Esophagus (tissue), 2 donors: Measurements from ENCODE around the gene TRMT1L. TPM values are rescaled to one million over a fixed set of nuclear protein-coding genes. Genes with fewer than 3 reads are reported as not detected.
"Not testable (repeated sequence)": the region's sequence is repeated elsewhere in the genome, so short reads cannot be mapped to it uniquely, and the experiment has no call there.

ENCODE experiments used
- H3K27ac ChIP-seq, 2 donors: one replicate each; pipeline ENCODE4 v1.5.1; 2013; ENCODE audit warnings: low read depth in 2 of 2, mild to moderate bottlenecking in 2 of 2, inconsistent platforms in 1 of 2, low read length in 1 of 2, moderate library complexity in 1 of 2
- H3K27me3 ChIP-seq, 2 donors: one replicate each; pipeline ENCODE4 v1.6.1; 2013; ENCODE audit warnings: low read length in 2 of 2, control low read depth in 1 of 2, mild to moderate bottlenecking in 1 of 2; ENCODE audit not compliant: insufficient read depth in 2 of 2, control insufficient read depth in 1 of 2
- H3K36me3 ChIP-seq, 2 donors: one replicate each; pipeline ENCODE4 v1.6.1; 2013; ENCODE audit warnings: low read length in 1 of 2; ENCODE audit not compliant: control insufficient read depth in 2 of 2, insufficient read depth in 2 of 2
- H3K4me1 ChIP-seq, 2 donors: one replicate each; pipeline ENCODE4 v1.6.1; 2013; ENCODE audit warnings: low read length in 1 of 2; ENCODE audit not compliant: control insufficient read depth in 2 of 2, insufficient read depth in 2 of 2
- H3K4me3 ChIP-seq, 2 donors: one replicate each; pipeline ENCODE4 v1.5.1; 2013; ENCODE audit warnings: low read length in 2 of 2, mild to moderate bottlenecking in 2 of 2, low read depth in 1 of 2, moderate library complexity in 1 of 2
- H3K9me3 ChIP-seq, 2 donors: one replicate each; pipeline ENCODE4 v1.6.1; 2013; ENCODE audit warnings: mild to moderate bottlenecking in 2 of 2, low read depth in 1 of 2, low read length in 1 of 2, moderate library complexity in 1 of 2; ENCODE audit not compliant: control insufficient read depth in 2 of 2, insufficient read depth in 1 of 2
- WGBS, 2 donors: extraction: QIAGEN DNeasy Blood & Tissue Kit; methylation state at CpG; one replicate each; pipeline ENCODE4 v1.1.7; 2013; 5-methylcytosine and 5-hydroxymethylcytosine counted together
- polyA plus RNA-seq, 2 donors: library from polyadenylated mRNA; stranded (reverse); fragments of 200-250 nt; gene quantifications; one replicate each; pipeline ENCODE4 v1.2.3, GENCODE V29; 2013
- donor health status: healthy with polysubstance abuse.
- donor health status: Bipolar disorder and iron deficiency.

TRMT1L gene, protein sequence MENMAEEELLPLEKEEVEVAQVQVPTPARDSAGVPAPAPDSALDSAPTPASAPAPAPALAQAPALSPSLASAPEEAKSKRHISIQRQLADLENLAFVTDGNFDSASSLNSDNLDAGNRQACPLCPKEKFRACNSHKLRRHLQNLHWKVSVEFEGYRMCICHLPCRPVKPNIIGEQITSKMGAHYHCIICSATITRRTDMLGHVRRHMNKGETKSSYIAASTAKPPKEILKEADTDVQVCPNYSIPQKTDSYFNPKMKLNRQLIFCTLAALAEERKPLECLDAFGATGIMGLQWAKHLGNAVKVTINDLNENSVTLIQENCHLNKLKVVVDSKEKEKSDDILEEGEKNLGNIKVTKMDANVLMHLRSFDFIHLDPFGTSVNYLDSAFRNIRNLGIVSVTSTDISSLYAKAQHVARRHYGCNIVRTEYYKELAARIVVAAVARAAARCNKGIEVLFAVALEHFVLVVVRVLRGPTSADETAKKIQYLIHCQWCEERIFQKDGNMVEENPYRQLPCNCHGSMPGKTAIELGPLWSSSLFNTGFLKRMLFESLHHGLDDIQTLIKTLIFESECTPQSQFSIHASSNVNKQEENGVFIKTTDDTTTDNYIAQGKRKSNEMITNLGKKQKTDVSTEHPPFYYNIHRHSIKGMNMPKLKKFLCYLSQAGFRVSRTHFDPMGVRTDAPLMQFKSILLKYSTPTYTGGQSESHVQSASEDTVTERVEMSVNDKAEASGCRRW
- 1 to 10 TPM; 3.8 to 4.9 TPM for polyA plus RNA-seq

DNA sequence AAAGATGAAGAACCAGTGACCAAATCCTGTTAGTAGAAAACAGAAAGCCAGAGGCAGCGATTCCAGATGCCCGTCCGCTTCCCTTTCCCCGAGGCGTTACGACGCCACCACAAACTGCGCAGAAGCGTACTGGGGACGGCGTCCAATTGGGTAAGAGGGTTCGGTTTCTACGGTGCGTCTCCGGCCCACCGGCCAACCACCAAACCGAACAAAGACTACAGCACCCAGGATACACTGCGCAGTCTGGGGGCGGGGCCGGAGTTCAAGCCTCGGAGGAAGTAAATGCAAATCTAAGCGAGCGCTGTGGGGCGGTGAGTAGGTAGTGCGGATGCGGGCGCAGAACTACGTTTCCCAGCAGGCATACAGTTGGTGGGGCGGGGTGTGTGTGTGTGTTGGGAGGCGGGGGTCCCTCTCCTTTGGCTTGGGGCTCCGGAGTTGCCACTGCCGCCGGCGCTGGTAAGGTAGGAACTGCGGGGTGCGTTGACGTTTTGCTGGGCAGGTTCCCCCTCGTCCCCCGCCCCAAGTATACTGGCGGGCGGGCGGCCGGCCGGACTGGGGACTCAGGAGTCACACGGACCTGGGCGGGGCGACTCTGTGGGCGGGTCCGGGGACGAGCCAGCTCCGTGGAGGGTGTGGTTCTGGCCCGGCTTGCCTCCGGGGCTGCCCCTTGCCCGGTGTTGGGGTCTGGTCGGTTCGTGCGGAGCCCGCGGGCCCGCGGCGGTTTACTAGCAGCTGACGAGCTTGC, at the start of gene TRMT1L, which contains the start of gene SWT1:
TSS of gene TRMT1L (minus strand) at position 100 of the 745 bp plus-strand sequence. CDS start 241 bp downstream, outside the sequence.
TSS of gene SWT1 (plus strand) at position 314 of the 745 bp plus-strand sequence. CDS start 3,675 bp downstream, outside the sequence.
- H3K27ac ChIP-seq: peak within 1 kb of the TSS; percentile 93 to 95
- H3K27me3 ChIP-seq: no peaks in the 10 kb centered on the region
- H3K4me3 ChIP-seq: peak within 1 kb of the TSS; percentile 86 to 91
- H3K36me3 ChIP-seq: peaks cover 0 to under 1% of the 10 kb centered on the region in 2 donors
- H3K4me1 ChIP-seq: no peaks in the 10 kb centered on the region
- WGBS, 2 donors: 0 to 1% methylated on average over 60 to 63 of the region's 63 CpGs
- H3K9me3 ChIP-seq: no peaks in the 10 kb centered on the region

DNA sequence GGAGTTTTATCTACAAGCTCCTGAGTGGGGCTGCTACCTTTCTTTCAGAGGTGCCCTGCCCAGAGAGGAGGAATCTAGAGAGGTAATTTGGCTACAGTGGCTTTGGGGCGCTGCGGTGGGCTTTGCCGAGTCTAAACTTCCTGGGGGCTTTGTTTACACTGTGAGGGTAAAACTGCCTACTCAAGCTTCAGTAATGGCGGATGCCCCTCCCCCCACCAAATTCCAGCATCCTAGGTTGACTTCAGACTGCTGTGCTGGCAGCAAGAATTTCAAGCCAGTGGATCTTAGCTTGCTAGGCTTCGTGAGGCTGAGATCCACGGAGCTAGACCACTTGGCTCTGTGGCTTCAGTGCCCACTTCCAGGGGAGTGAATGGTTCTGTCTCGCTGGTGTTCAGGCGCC, 44.1 kb upstream of the TRMT1L start:
- Histone ChIP-seq H3K27ac (no peak overlapping the region), H3K4me3 (no peak overlapping the region), H3K9me3 (no peaks in the 10 kb centered on the region), H3K4me1 (no peaks in the 10 kb centered on the region), H3K27me3 (no peaks in the 10 kb centered on the region), H3K36me3 (no peaks in the 10 kb centered on the region)
- WGBS, 2 donors: 94% methylated on average over 8 of the region's 8 CpGs

DNA sequence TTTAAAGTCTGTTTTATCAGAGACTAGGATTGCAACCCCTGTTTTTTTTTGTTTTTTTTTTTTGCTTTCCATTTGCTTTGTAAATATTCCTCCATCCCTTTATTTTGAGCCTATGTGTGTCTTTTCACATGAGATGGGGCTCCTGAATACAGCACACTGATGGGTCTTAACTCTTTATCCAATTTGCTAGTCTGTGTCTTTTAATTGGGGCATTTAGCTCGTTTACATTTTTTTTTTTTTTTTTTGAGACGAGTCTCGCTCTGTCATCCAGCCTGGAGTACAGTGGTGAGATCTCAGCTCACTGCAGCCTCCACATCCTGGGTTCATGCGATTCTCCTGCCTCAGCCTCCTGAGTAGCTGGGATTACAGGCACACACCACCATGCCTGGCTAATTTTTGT, 42.0 kb upstream of the TRMT1L start:
- 88 to 96% methylated on average over 4 of the region's 4 CpGs for WGBS, 2 donors
- not testable (repeated sequence) for H3K27ac ChIP-seq, H3K9me3 ChIP-seq, H3K36me3 ChIP-seq, H3K27me3 ChIP-seq, H3K4me1 ChIP-seq, H3K4me3 ChIP-seq

DNA sequence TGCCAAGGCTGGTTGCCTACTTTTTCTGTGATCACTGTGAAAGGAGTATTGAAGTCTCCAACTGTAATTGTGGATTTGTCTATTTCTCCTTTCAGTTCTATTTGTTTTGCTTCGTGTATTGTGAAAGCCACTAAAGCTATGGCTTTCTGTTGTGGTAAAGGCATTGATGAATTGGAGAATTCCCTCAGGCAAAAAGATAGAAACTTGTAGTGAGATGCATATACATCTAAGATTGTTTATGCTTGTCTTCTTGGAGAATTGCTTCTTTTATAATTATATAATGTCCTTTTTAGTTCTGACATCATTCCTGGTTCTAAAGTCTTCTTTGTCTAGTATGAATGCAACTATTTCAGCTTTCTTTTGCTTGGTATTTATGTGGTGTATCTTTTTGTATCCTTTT, 37.0 kb upstream of the TRMT1L start:
- Histone ChIP-seq H3K36me3 (no peaks in the 10 kb centered on the region), H3K4me1 (no peaks in the 10 kb centered on the region), H3K4me3 (no peak overlapping the region), H3K27me3 (no peaks in the 10 kb centered on the region), H3K27ac (no peak overlapping the region), H3K9me3 (no peaks in the 10 kb centered on the region)
- WGBS, 2 donors: 52 to 59% methylated on average over 1 of the region's 1 CpG

DNA sequence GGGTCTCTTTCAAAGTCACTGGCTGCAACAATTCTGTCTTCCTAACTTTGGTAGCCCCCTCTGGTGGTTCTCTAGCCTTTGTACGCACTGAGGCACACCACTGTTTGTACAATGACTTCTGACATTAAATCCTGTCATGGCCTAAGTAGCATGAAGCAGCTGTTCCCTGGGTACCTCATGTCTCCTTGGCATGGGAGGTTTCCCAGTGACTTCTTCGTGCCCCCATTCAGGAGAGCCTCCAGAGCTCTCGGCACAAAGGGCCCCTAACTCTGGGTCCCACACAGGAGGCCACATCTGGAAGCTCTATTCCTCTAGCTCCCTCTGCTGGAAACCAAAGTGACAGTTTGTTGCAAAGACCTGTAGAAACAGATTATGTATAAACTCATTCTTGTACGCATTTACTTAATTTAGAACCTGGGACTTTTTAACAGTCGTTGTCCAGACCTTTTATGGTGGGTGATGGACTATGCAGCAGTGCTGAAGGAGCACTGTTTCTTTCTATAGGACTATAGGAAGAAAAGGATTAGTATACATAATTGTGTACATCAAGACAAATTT, 13.6 kb upstream of the TRMT1L start:
- WGBS, 2 donors: 32 to 33% methylated on average over 5 of the region's 5 CpGs
- Histone ChIP-seq H3K36me3 (no peaks in the 10 kb centered on the region), H3K4me3 (no peak overlapping the region), H3K9me3 (no peaks in the 10 kb centered on the region), H3K27ac (no peak overlapping the region), H3K4me1 (no peaks in the 10 kb centered on the region), H3K27me3 (no peaks in the 10 kb centered on the region)

DNA sequence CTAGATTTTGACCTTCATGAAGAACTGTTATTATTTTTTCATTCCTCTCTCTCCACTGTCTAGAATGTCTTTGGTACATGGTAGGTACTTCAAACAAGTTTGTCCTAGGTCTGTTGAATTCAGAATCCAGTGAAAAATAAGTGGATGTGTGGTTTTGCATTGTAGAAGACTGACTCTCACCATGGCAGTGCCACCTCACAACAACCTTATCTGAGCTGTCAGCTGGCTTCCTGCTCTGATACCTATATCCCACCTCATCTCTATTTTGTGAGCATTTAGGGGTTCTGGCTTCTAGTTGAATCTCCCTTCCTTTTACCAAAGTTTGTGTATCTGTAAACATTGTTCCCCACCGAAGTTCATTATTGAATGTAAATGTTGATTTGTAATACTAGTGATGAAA, 9.4 kb upstream of the TRMT1L start:
- 60 to 67% methylated on average over 1 of the region's 1 CpG for WGBS, 2 donors
- H3K9me3 ChIP-seq: no peaks in the 10 kb centered on the region
- no peak overlapping the region for H3K4me3 ChIP-seq
- H3K27me3 ChIP-seq: no peaks in the 10 kb centered on the region
- H3K27ac ChIP-seq: no peak overlapping the region
- peaks cover 0 to 3% of the 10 kb centered on the region in 2 donors for H3K36me3 ChIP-seq
- no peaks in the 10 kb centered on the region for H3K4me1 ChIP-seq

DNA sequence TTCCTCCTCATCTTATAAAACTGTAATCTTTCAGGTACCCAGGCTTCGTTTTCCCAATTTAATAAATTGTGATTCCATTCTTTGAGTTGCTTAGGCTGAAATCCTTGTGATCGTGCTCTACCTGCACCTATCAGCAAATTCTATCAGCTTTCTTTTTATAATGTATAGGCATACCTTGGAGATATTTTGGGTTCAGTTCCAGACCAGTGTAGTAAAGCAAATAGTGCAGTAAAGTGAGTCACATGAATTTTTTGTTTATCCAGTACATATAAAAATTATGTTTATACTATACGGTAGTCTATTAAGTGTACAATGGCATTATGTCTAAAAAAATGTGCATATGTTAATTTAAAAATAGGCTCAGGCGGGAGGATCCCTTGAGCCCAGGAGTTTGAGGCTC, 5.7 kb upstream of the TRMT1L start:
- no peak overlapping the region for H3K27ac ChIP-seq
- WGBS, 2 donors: 87 to 88% methylated on average over 4 of the region's 4 CpGs
- H3K27me3 ChIP-seq: no peaks in the 10 kb centered on the region
- peaks cover 0 to 3% of the 10 kb centered on the region in 2 donors for H3K36me3 ChIP-seq
- no peaks in the 10 kb centered on the region for H3K9me3 ChIP-seq
- no peaks in the 10 kb centered on the region for H3K4me1 ChIP-seq
- H3K4me3 ChIP-seq: no peak overlapping the region

DNA sequence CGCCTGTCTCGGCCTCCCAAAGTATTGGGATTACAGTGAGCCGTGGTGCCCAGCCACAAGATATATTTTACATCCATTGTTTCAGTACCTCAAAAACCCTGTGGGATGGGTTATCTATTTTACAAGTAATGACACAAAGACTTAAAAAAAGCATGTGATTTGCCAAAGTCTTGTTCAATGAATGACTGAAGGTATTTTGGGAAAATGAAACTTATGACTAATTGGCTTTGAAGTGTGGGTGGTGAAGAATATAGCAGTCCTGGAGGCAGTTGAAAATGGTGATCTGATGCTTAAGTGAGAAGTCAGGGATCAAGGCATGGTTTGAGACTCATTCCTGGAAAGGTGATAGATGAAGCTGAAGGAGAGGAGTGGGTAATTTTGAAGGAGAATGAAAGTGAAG, 3.2 kb upstream of the TRMT1L start:
- Histone ChIP-seq H3K27ac (no peak overlapping the region), H3K9me3 (no peaks in the 10 kb centered on the region), H3K4me1 (no peaks in the 10 kb centered on the region), H3K4me3 (no peak overlapping the region), H3K27me3 (no peaks in the 10 kb centered on the region), H3K36me3 (peaks cover 0 to 3% of the 10 kb centered on the region in 2 donors)
- 80 to 93% methylated on average over 3 of the region's 3 CpGs for WGBS, 2 donors

DNA sequence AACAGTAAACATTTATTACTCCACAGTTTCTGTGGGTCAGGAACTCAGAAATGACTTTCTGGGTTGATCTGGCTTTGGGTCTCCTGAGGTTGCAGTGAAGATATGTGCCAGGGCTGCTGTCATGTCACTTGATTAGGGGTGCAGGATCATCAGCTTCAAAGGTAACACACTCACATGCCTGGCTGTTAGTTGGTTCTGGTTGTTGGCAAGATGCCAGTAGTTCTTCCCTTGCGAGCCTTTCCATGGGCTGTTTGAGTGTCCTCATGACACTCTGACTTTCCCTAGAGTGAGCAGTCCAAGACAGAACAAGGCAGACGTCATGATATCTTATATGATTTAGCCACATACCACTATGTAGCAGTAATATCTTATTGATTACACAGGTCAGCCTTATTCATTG, 2.0 kb upstream of the TRMT1L start:
- Histone ChIP-seq H3K27ac (no peak overlapping the region), H3K36me3 (peaks cover 0 to 3% of the 10 kb centered on the region in 2 donors), H3K27me3 (no peaks in the 10 kb centered on the region), H3K4me3 (no peak overlapping the region), H3K9me3 (no peaks in the 10 kb centered on the region), H3K4me1 (no peaks in the 10 kb centered on the region)
- WGBS, 2 donors: 63 to 78% methylated on average over 2 of the region's 2 CpGs
